H1 (cell line): ENCODE results near the gene CFAP161. TPM values are rescaled to one million over a fixed set of nuclear protein-coding genes. Genes with fewer than 3 reads are reported as not detected.

Source experiments
- CTCF ChIA-PET: fragments of 300-600 bp; sonication (Branson Sonifier 250); formaldehyde crosslinking; loops from one replicate; lab custom pipeline; 2021; ENCODE audit not compliant: partially characterized antibody; lab: Charles Lee
- POLR2A ChIA-PET: fragments of 300-600 bp; sonication (Branson Sonifier 250); formaldehyde crosslinking; loops from one replicate; lab custom pipeline; 2021; ENCODE audit warnings: inconsistent platforms; ENCODE audit not compliant: partially characterized antibody; lab: Charles Lee
- DNase-seq, 2 experiments: peaks; one replicate each; pipeline versions ENCODE4 v3.0.0 to v3.0.0-alpha.2; 2010 to 2022; ENCODE audit warnings: low spot score in 2 of 2, low read depth in 1 of 2, mixed read lengths in 1 of 2
- FAIRE-seq: peaks from 2 replicates; lab custom pipeline; 2011; peaks lifted over from hg19 to GRCh38; lab: Jason Lieb, UNC
- H2AFZ ChIP-seq: 2 replicates; pipeline ENCODE4 v1.8.1; 2012; ENCODE audit warnings: low read length, inconsistent platforms
- H2AK5ac ChIP-seq: 2 replicates; pipeline ENCODE4 v1.6.1; 2013; ENCODE audit warnings: low read depth, low read length
- H2BK120ac ChIP-seq: replicated peaks from 2 replicates; pipeline ENCODE3; 2013; ENCODE audit warnings: low read depth, low read length, inconsistent platforms
- H2BK12ac ChIP-seq: 2 replicates; pipeline ENCODE4 v1.6.1; 2013; ENCODE audit warnings: low read depth, low read length
- H2BK15ac ChIP-seq: 2 replicates; pipeline ENCODE4 v1.6.1; 2013; ENCODE audit warnings: low read length
- H2BK20ac ChIP-seq: 2 replicates; pipeline ENCODE4 v1.6.1; 2013; ENCODE audit warnings: low read length
- H2BK5ac ChIP-seq: 2 replicates; pipeline ENCODE4 v1.6.1; 2013; ENCODE audit warnings: low read depth, low read length
- H3K14ac ChIP-seq: 2 replicates; pipeline ENCODE4 v1.6.1; 2013; ENCODE audit warnings: inconsistent platforms; ENCODE audit not compliant: insufficient read length
- H3K18ac ChIP-seq: 2 replicates; pipeline ENCODE4 v1.6.1; 2013; ENCODE audit warnings: low read length; ENCODE audit errors: extremely low read depth
- H3K23ac ChIP-seq: 2 replicates; pipeline ENCODE4 v1.6.1; 2013; ENCODE audit warnings: inconsistent platforms; ENCODE audit not compliant: insufficient read length
- H3K23me2 ChIP-seq: 2 replicates; pipeline ENCODE4 v1.6.1; 2013; ENCODE audit warnings: low read depth, low read length
- H3K27ac ChIP-seq: 2 replicates; pipeline ENCODE4 v1.6.1; 2011; ENCODE audit warnings: low read depth, low read length, inconsistent platforms
- H3K27me3 ChIP-seq, 4 experiments: replicated peaks in 1 of 4; 1 replicate in 1 of 4; 2 replicates in 3 of 4; pipeline versions ENCODE4 v1.6.1 to v1.8.1; 2011 to 2013; ENCODE audit warnings: low read length in 3 of 4, mild to moderate bottlenecking in 3 of 4, inconsistent platforms in 2 of 4, mixed read lengths in 2 of 4, moderate library complexity in 1 of 4; ENCODE audit not compliant: control insufficient read depth in 3 of 4, insufficient read depth in 3 of 4; ENCODE audit errors: extremely low read depth in 1 of 4
- H3K36me3 ChIP-seq, 4 experiments: 2 replicates each; pipeline versions ENCODE4 v1.6.1 to v1.8.1; 2011 to 2013; ENCODE audit warnings: mild to moderate bottlenecking in 4 of 4, low read length in 3 of 4, moderate library complexity in 2 of 4, control low read depth in 1 of 4, inconsistent platforms in 1 of 4; ENCODE audit not compliant: insufficient read depth in 4 of 4, control insufficient read depth in 2 of 4
- H3K4ac ChIP-seq: replicated peaks from 2 replicates; pipeline ENCODE3; 2013; ENCODE audit warnings: low read length, low read depth, mixed read lengths, inconsistent platforms; ENCODE audit not compliant: insufficient read length
- H3K4me1 ChIP-seq, 4 experiments: replicated peaks in 1 of 4; 1 replicate in 1 of 4; 2 replicates in 3 of 4; pipeline versions ENCODE4 v1.6.1 to v1.8.1; 2011 to 2013; ENCODE audit warnings: low read length in 3 of 4, inconsistent platforms in 2 of 4, mixed read lengths in 1 of 4; ENCODE audit not compliant: insufficient read depth in 4 of 4, control insufficient read depth in 3 of 4
- H3K4me2 ChIP-seq, 2 experiments: 2 replicates each; pipeline versions ENCODE4 v1.6.1 to v1.8.1; 2011 to 2013; ENCODE audit warnings: low read depth in 2 of 2, low read length in 2 of 2, control low read depth in 1 of 2, inconsistent platforms in 1 of 2, mild to moderate bottlenecking in 1 of 2; ENCODE audit not compliant: insufficient read depth in 1 of 2
- H3K4me3 ChIP-seq, 4 experiments: fragments of 200-600, 300-600 bp in 1 of 4; sonication (generic), shearing (Covaris generic), sonication (Bioruptor Twin) in 1 of 4; 2 replicates each; pipeline versions ENCODE4 v1.5.1 to v1.8.1; 2011 to 2016; ENCODE audit warnings: low read length in 4 of 4, low read depth in 3 of 4, control low read depth in 2 of 4, inconsistent platforms in 2 of 4, mild to moderate bottlenecking in 2 of 4, mixed read lengths in 1 of 4, moderate library complexity in 1 of 4; ENCODE audit not compliant: insufficient read depth in 2 of 4; ENCODE audit errors: extremely low read depth in 1 of 4
- H3K56ac ChIP-seq: replicated peaks from 2 replicates; pipeline ENCODE3; 2013; ENCODE audit warnings: low read depth, mild to moderate bottlenecking, mixed read lengths, low read length, inconsistent platforms; ENCODE audit not compliant: insufficient read length
- H3K79me1 ChIP-seq: 2 replicates; pipeline ENCODE4 v1.6.1; 2013; ENCODE audit warnings: low read depth, low read length, control low read depth
- H3K79me2 ChIP-seq, 2 experiments: 2 replicates each; pipeline versions ENCODE4 v1.6.1 to v1.8.1; 2012 to 2013; ENCODE audit warnings: low read length in 2 of 2, mild to moderate bottlenecking in 2 of 2, inconsistent platforms in 1 of 2; ENCODE audit not compliant: insufficient read depth in 2 of 2, control insufficient read depth in 1 of 2
- H3K9ac ChIP-seq, 4 experiments: replicated peaks in 1 of 4; 1 replicate in 1 of 4; 2 replicates in 3 of 4; pipeline versions ENCODE4 v1.6.1 to v1.8.1; 2011 to 2013; ENCODE audit warnings: low read depth in 3 of 4, low read length in 3 of 4, control low read depth in 2 of 4, mild to moderate bottlenecking in 2 of 4, moderate library complexity in 2 of 4, inconsistent platforms in 1 of 4; ENCODE audit errors: extremely low read depth in 1 of 4
- H3K9me3 ChIP-seq, 2 experiments: 2 replicates each; pipeline versions ENCODE4 v1.6.1 to v1.8.1; 2012 to 2013; ENCODE audit warnings: mild to moderate bottlenecking in 2 of 2, moderate library complexity in 2 of 2, control low read depth in 1 of 2, inconsistent platforms in 1 of 2, low read depth in 1 of 2, low read length in 1 of 2, mixed read lengths in 1 of 2; ENCODE audit not compliant: insufficient read depth in 2 of 2
- H4K20me1 ChIP-seq, 2 experiments: replicated peaks in 1 of 2; 2 replicates each; pipeline versions ENCODE3 to v1.8.1; 2011 to 2013; ENCODE audit warnings: inconsistent platforms in 2 of 2, low read length in 2 of 2, mild to moderate bottlenecking in 1 of 2; ENCODE audit not compliant: insufficient read depth in 2 of 2, control insufficient read depth in 1 of 2
- H4K5ac ChIP-seq: 2 replicates; pipeline ENCODE4 v1.6.1; 2013; ENCODE audit warnings: low read length, low read depth, mixed read lengths, inconsistent platforms; ENCODE audit not compliant: insufficient read length
- H4K8ac ChIP-seq: 2 replicates; pipeline ENCODE4 v1.8.0; 2013; ENCODE audit warnings: mild to moderate bottlenecking, moderate library complexity, low read length, inconsistent platforms; ENCODE audit not compliant: insufficient read depth; ENCODE audit errors: extremely low read depth
- H4K91ac ChIP-seq: replicated peaks from 2 replicates; pipeline ENCODE3; 2013; ENCODE audit warnings: low read length, mixed read lengths, inconsistent platforms; ENCODE audit not compliant: insufficient read length
- ATF3 ChIP-seq: IDR thresholded peaks from 2 replicates; pipeline ENCODE4 v1.6.1; 2011; ENCODE audit warnings: low read depth, mild to moderate bottlenecking, low read length; ENCODE audit not compliant: insufficient read depth
- EGR1 ChIP-seq: IDR thresholded peaks from 2 replicates; pipeline ENCODE4 v1.6.1; 2011; ENCODE audit warnings: low read depth, low read length, borderline replicate concordance
- POLR2A ChIP-seq, 2 experiments: IDR thresholded peaks; 1 replicate in 1 of 2; 2 replicates in 1 of 2; pipeline ENCODE4 v1.6.1; 2011; ENCODE audit warnings: low read depth in 2 of 2, low read length in 2 of 2, mild to moderate bottlenecking in 2 of 2; ENCODE audit errors: control extremely low read depth in 1 of 2
- SUZ12 ChIP-seq: fragments of 200-600 bp; sonication (generic); IDR thresholded peaks from 2 replicates; pipeline ENCODE4 v1.6.1; 2012; ENCODE audit warnings: mild to moderate bottlenecking, inconsistent platforms, low read length, moderate library complexity, mixed read lengths
- TAF1 ChIP-seq: IDR thresholded peaks from 2 replicates; pipeline ENCODE4 v1.6.1; 2011; ENCODE audit warnings: mild to moderate bottlenecking, low read depth, low read length
- TCF12 ChIP-seq: IDR thresholded peaks from 2 replicates; pipeline ENCODE4 v1.6.1; 2011; ENCODE audit warnings: low read depth, mild to moderate bottlenecking, low read length
- WGBS, 2 experiments: shearing (Covaris generic) in 1 of 2; methylation state at CpG; one replicate each; pipeline versions ENCODE4 v1.1.6 to v1.1.7; 2013 to 2015; ENCODE audit warnings: low lambda C conversion rate in 2 of 2, mixed read lengths in 2 of 2, inconsistent platforms in 1 of 2, low coverage in 1 of 2, missing lambda C conversion rate in 1 of 2; ENCODE audit not compliant: insufficient replicate concordance in 2 of 2, insufficient coverage in 1 of 2, insufficient read length in 1 of 2; ENCODE audit errors: extremely low coverage in 1 of 2, missing lambda C conversion rate in 1 of 2; 5-methylcytosine and 5-hydroxymethylcytosine counted together
- polyA plus RNA-seq, 7 experiments: library from polyadenylated mRNA; depleted of rRNA in 3 of 7; stranded (reverse) in 5 of 7; unstranded in 2 of 7; fragments of >200 nt in 5 of 7; fragments of 200-250 nt in 2 of 7; gene quantifications; 1 replicate in 5 of 7; 2 replicates in 1 of 7; 4 replicates in 1 of 7; pipeline versions ENCODE4 v1.2.1 to v1.2.3, GENCODE V29; 2011 to 2013; ENCODE audit warnings: missing spikeins in 2 of 7, mixed read lengths in 2 of 7
- total RNA-seq: library from RNA; stranded (reverse); fragmentation: NEBNext Ultra II Directional; extraction: Animal tissue kit (Norgen Biotek cat#: 25700); gene quantifications from 2 replicates; pipeline ENCODE4 v1.2.1, GENCODE V29; 2021
- TF ChIP-seq, protein P1 (sequence below): IDR thresholded peaks from 2 replicates; pipeline ENCODE4 v1.6.1; 2012; ENCODE audit warnings: low read length, inconsistent platforms

Gene CFAP161
- total and polyA plus RNA-seq, 2 of the 8 experiments (the other 6 are each of a cell fraction or from before 2014, with no cell fraction given): 0.05 TPM; not detected in 1

DNA sequence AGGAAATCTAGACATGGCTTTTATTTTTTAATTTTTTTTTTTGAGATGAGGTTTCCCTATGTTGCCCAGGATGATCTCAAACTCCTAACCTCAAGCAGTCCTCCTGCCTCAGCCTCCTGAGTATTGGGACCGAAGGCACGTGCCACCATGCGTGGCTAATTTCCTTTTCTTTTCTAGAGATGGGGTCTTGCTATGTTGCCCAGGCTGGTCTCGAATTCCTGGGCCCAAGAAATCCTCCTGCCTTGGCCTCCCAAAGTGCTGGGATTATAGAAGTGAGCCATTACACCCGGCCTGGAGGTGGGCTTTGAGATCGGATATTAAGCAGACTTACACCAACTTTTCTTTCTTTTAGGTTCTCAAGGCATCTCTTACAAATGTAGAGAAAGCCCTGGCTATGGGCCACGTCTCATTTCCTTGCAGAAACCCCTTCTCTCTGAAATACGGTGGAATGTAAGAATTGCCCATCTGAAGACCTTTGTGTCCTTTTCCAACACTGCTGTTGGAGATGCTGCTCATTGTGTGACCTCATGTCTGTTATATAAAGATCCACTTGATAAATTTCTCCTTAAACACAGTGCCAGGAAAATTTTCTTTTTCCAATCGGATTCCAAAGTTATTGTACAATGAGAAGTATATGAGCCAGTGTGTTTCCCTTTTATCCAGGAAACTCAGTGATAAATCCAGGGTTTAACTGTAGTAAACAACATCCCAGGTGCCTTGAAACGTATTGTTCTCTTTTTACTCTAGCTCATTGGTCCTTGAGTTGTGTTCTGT is 36.8 kb upstream of the CFAP161 start:
- no peak overlapping the region for H3K56ac ChIP-seq
- no peak overlapping the region for H3K23ac ChIP-seq
- peak in 1 of 2 experiments; percentile 6 for DNase-seq
- H4K20me1 ChIP-seq: no peaks in the 10 kb centered on the region
- no peak for TF ChIP-seq TAF1
- no peak for TF ChIP-seq SUZ12
- no peak for TF ChIP-seq EGR1
- TF ChIP-seq TCF12: no peak
- no peak for TF ChIP-seq ATF3
- no peak for TF ChIP-seq POLR2A (IDR thresholded peaks at IDR 0.05; ENCODE audit: control extremely low read depth in 1 of 2, low read depth in 2 of 2, low read length in 2 of 2)
- TF ChIP-seq, protein P1, sequence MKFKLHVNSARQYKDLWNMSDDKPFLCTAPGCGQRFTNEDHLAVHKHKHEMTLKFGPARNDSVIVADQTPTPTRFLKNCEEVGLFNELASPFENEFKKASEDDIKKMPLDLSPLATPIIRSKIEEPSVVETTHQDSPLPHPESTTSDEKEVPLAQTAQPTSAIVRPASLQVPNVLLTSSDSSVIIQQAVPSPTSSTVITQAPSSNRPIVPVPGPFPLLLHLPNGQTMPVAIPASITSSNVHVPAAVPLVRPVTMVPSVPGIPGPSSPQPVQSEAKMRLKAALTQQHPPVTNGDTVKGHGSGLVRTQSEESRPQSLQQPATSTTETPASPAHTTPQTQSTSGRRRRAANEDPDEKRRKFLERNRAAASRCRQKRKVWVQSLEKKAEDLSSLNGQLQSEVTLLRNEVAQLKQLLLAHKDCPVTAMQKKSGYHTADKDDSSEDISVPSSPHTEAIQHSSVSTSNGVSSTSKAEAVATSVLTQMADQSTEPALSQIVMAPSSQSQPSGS: no peak
- H3K4me3 ChIP-seq: no peak overlapping the region
- no peaks in the 10 kb centered on the region for H3K4me1 ChIP-seq
- H4K91ac ChIP-seq: no peak overlapping the region
- H4K5ac ChIP-seq: no peak overlapping the region
- no peak overlapping the region for H2BK120ac ChIP-seq
- H2AK5ac ChIP-seq: no peak overlapping the region
- H3K4me2 ChIP-seq: no peak overlapping the region
- H3K18ac ChIP-seq: no peak overlapping the region
- H3K9me3 ChIP-seq: no peaks in the 10 kb centered on the region
- FAIRE-seq: no peak
- POLR2A ChIA-PET: no interaction called here
- H2BK20ac ChIP-seq: no peak overlapping the region
- H2BK12ac ChIP-seq: no peak overlapping the region
- no peak overlapping the region for H2BK5ac ChIP-seq
- no peak overlapping the region for H3K27ac ChIP-seq
- H4K8ac ChIP-seq: no peak overlapping the region
- H3K27me3 ChIP-seq: no peaks in the 10 kb centered on the region
- CTCF ChIA-PET: interaction anchor here (0.9 to 6.2 kb wide), 5 partner anchors 9 to 169 kb away, joined by 3 to 22 read pairs (median 4); no protein-coding TSS in a partner anchor
- 87% methylated on average over 10 of the region's 10 CpGs; no CpG with 5 or more reads in 1 of the 2 experiments for WGBS, 2 experiments
- H3K79me2 ChIP-seq: no peaks in the 10 kb centered on the region
- no peaks in the 10 kb centered on the region for H3K79me1 ChIP-seq
- H2AFZ ChIP-seq: no peak overlapping the region
- no peaks in the 10 kb centered on the region for H3K23me2 ChIP-seq
- H3K36me3 ChIP-seq: no peaks in the 10 kb centered on the region
- H3K4ac ChIP-seq: no peak overlapping the region
- H3K9ac ChIP-seq: no peak overlapping the region
- H2BK15ac ChIP-seq: no peak overlapping the region
- no peak overlapping the region for H3K14ac ChIP-seq
